HG03520 (cell line): ENCODE measurements around the gene C4A.
"Not testable (repeated sequence)": the region's sequence is repeated elsewhere in the genome, so short reads cannot be mapped to it uniquely, and the experiment has no call there.

Source experiments
- ATAC-seq: cut with Tn5 transposase; IDR thresholded peaks from one replicate; pipeline ENCODE4 v1.9.1; 2021; ENCODE audit warnings: mild to moderate bottlenecking, moderate library complexity; ENCODE audit not compliant: unreplicated experiment

Gene C4A

GRCh38 chr6:32014547-32014946, 32.7 kb downstream of the C4A start, which contains the start of gene C4B:
Gene C4B (plus strand): TSS chr6:32014795. CDS start chr6:32014846, 51 bp downstream.
- not testable (repeated sequence) for ATAC-seq

- ATAC-seq, result not testable (repeated sequence)
Observed at GRCh38 chr6:32022100-32022499, 40.2 kb downstream of the C4A start.

GRCh38 chr6:32028631-32029030, 46.8 kb downstream of the C4A start:
- not testable (repeated sequence) for ATAC-seq

GRCh38 chr6:32029553-32029952, 47.7 kb downstream of the C4A start:
- not testable (repeated sequence) for ATAC-seq

GRCh38 chr6:32035283-32036013, 53.6 kb downstream of the C4A start:
- not testable (repeated sequence) for ATAC-seq

GRCh38 chr6:32037136-32037535, 55.3 kb downstream of the C4A start:
- ATAC-seq, result not testable (repeated sequence)

GRCh38 chr6:32037598-32038524, 56.0 kb downstream of the C4A start, which contains the start of gene CYP21A2:
Gene CYP21A2 (plus strand): TSS chr6:32038415. CDS start chr6:32038423, 8 bp downstream.
- ATAC-seq, result not testable (repeated sequence)

- ATAC-seq, result not testable (repeated sequence)
Observed at GRCh38 chr6:32038878-32039277, 57.0 kb downstream of the C4A start.

GRCh38 chr6:32039321-32040274, 57.7 kb downstream of the C4A start:
- ATAC-seq, result not testable (repeated sequence)

GRCh38 chr6:32040299-32041049, 58.6 kb downstream of the C4A start:
- not testable (repeated sequence) for ATAC-seq

- not testable (repeated sequence) for ATAC-seq
Observed at GRCh38 chr6:32041050-32041321, 59.1 kb downstream of the C4A start.

GRCh38 chr6:32041385-32041784, 59.5 kb downstream of the C4A start:
- not testable (repeated sequence) for ATAC-seq

- not testable (repeated sequence) for ATAC-seq
Observed at GRCh38 chr6:32042276-32042675, 60.4 kb downstream of the C4A start.

GRCh38 chr6:32043589-32044380, 61.9 kb downstream of the C4A start:
- not testable (repeated sequence) for ATAC-seq

GRCh38 chr6:32044916-32045315, 63.1 kb downstream of the C4A start:
- not testable (repeated sequence) for ATAC-seq

- ATAC-seq, result no peak
Observed at GRCh38 chr6:32045811-32046449, 64.1 kb downstream of the C4A start.

- ATAC-seq, result no peak
Observed at GRCh38 chr6:32046450-32047083, 64.7 kb downstream of the C4A start.

GRCh38 chr6:32047084-32047478, 65.2 kb downstream of the C4A start:
- no peak for ATAC-seq
